Measurements from ENCODE around the gene CMTM1. TPM values are rescaled to one million over a fixed set of nuclear protein-coding genes. Genes with fewer than 3 reads are reported as not detected.

Gene CMTM1
- total RNA-seq, 1 donor from 2014 or later: 5.0 TPM

- no peak for DNase-seq (ENCODE audit: low read depth)
- no peak for TF ChIP-seq CTCF (conservative IDR thresholded peaks at IDR 0.05; ENCODE audit: low read depth, low read length)
- peak overlapping the region; percentile 70 for H3K4me3 ChIP-seq (ENCODE audit: low read depth, low read length)
Measured at GRCh38 chr16:66553223-66553622, 13.0 kb upstream of the CMTM1 start.

- DNase-seq (ENCODE audit: low read depth): no peak
- H3K4me3 ChIP-seq (ENCODE audit: low read depth, low read length): peak overlapping the region; percentile 70
- TF ChIP-seq CTCF (conservative IDR thresholded peaks at IDR 0.05; ENCODE audit: low read depth, low read length): no peak
Measured at GRCh38 chr16:66554021-66554420, 12.2 kb upstream of the CMTM1 start.

GRCh38 chr16:66554495-66554894, 11.7 kb upstream of the CMTM1 start:
- H3K4me3 ChIP-seq (ENCODE audit: low read depth, low read length): peak overlapping the region; percentile 70
- DNase-seq (ENCODE audit: low read depth): no peak
- no peak for TF ChIP-seq CTCF (conservative IDR thresholded peaks at IDR 0.05; ENCODE audit: low read depth, low read length)

GRCh38 chr16:66560107-66560506, 6.1 kb upstream of the CMTM1 start:
- H3K4me3 ChIP-seq (ENCODE audit: low read depth, low read length): no peak overlapping the region
- no peak for DNase-seq (ENCODE audit: low read depth)
- TF ChIP-seq CTCF (conservative IDR thresholded peaks at IDR 0.05; ENCODE audit: low read depth, low read length): no peak

- TF ChIP-seq CTCF (conservative IDR thresholded peaks at IDR 0.05; ENCODE audit: low read depth, low read length): no peak
- no peak for DNase-seq (ENCODE audit: low read depth)
- no peak overlapping the region for H3K4me3 ChIP-seq (ENCODE audit: low read depth, low read length)
Measured at GRCh38 chr16:66561381-66562080, 4.7 kb upstream of the CMTM1 start.

GRCh38 chr16:66562409-66562808, 3.8 kb upstream of the CMTM1 start:
- no peak for DNase-seq (ENCODE audit: low read depth)
- TF ChIP-seq CTCF (conservative IDR thresholded peaks at IDR 0.05; ENCODE audit: low read depth, low read length): no peak
- no peak overlapping the region for H3K4me3 ChIP-seq (ENCODE audit: low read depth, low read length)

- no peak for TF ChIP-seq CTCF (conservative IDR thresholded peaks at IDR 0.05; ENCODE audit: low read depth, low read length)
- no peak overlapping the region for H3K4me3 ChIP-seq (ENCODE audit: low read depth, low read length)
- DNase-seq (ENCODE audit: low read depth): no peak
Measured at GRCh38 chr16:66562986-66563385, 3.3 kb upstream of the CMTM1 start.
